ENCODE results near the gene TTC22. TPM values are rescaled to one million over a fixed set of nuclear protein-coding genes. Genes with fewer than 3 reads are reported as not detected.

TTC22 gene
- total RNA-seq, 1 donor from 2014 or later: 6.0 TPM

- ATAC-seq (ENCODE audit: low read depth) (no peak), DNase-seq (no peak)
- CTCF ChIA-PET: no interaction called here
- no peak for TF ChIP-seq CTCF (IDR thresholded peaks at IDR 0.05)
- Mint-ChIP-seq H3K9me3 (no peaks in the 10 kb centered on the region), H3K4me3 (no peak overlapping the region), H3K36me3 (ENCODE audit: low read depth) (no peaks in the 10 kb centered on the region), H3K27me3 (no peaks in the 10 kb centered on the region), H3K27ac (no peak overlapping the region), H3K4me1 (peaks cover 15% of the 10 kb centered on the region)
- POLR2A ChIA-PET: no interaction called here
- intact Hi-C loops (cut with micrococcal nuclease): no loop called here
Observed at GRCh38 chr1:54804471-54805132, 3.5 kb upstream of the TTC22 start.

GRCh38 chr1:54803761-54804470 lies 2.8 kb upstream of the TTC22 start:
- TF ChIP-seq CTCF (IDR thresholded peaks at IDR 0.05): no peak
- Mint-ChIP-seq H3K4me1 (peaks cover 22% of the 10 kb centered on the region), H3K27ac (no peak overlapping the region), H3K9me3 (no peaks in the 10 kb centered on the region), H3K36me3 (ENCODE audit: low read depth) (no peaks in the 10 kb centered on the region), H3K27me3 (no peaks in the 10 kb centered on the region), H3K4me3 (no peak overlapping the region)
- intact Hi-C loops (cut with micrococcal nuclease): no loop called here
- no peak for ATAC-seq (ENCODE audit: low read depth)
- CTCF ChIA-PET: no interaction called here
- no peak for DNase-seq
- POLR2A ChIA-PET: no interaction called here

GRCh38 chr1:54800041-54800898 lies 853 bp downstream of the TTC22 start:
- peak overlapping the region; percentile 18 for H3K27ac Mint-ChIP-seq
- ChIA-PET CTCF (interaction anchor here (0.7 to 2.4 kb wide), 12 partner anchors 8 to 855 kb away, joined by 3 to 10 read pairs (median 4); partner anchors contain the start of genes DHCR24, IFT25 and TTC4), POLR2A (interaction anchor here (1.1 to 1.6 kb wide), 2 partner anchors 84 to 393 kb away, joined by 3 to 15 read pairs; partner anchors contain the start of gene TTC4)
- H3K9me3 Mint-ChIP-seq: no peaks in the 10 kb centered on the region
- peaks cover 3% of the 10 kb centered on the region for H3K36me3 Mint-ChIP-seq (ENCODE audit: low read depth)
- intact Hi-C loops (cut with micrococcal nuclease): loop anchor here (2.0 kb wide), 2 partner anchors 87 to 393 kb away; partner anchors contain the start of genes DHCR24 and SSBP3
- H3K4me1 Mint-ChIP-seq: peaks cover 29% of the 10 kb centered on the region
- no peaks in the 10 kb centered on the region for H3K27me3 Mint-ChIP-seq
- ATAC-seq (ENCODE audit: low read depth) (no peak), DNase-seq (no peak)
- no peak for TF ChIP-seq CTCF (IDR thresholded peaks at IDR 0.05)
- H3K4me3 Mint-ChIP-seq: peak overlapping the region; percentile 90

- Mint-ChIP-seq H3K9me3 (no peaks in the 10 kb centered on the region), H3K27me3 (no peaks in the 10 kb centered on the region), H3K27ac (peak overlapping the region; percentile 30), H3K4me1 (peaks cover 29% of the 10 kb centered on the region), H3K36me3 (ENCODE audit: low read depth) (peaks cover 6% of the 10 kb centered on the region), H3K4me3 (peak overlapping the region; percentile 78)
- ATAC-seq (ENCODE audit: low read depth) (no peak), DNase-seq (no peak)
- ChIA-PET CTCF (no interaction called here), POLR2A (interaction anchor here (0.6 kb wide), 1 partner anchor 392 kb away, joined by 5 read pairs; no protein-coding TSS in a partner anchor)
- intact Hi-C loops (cut with micrococcal nuclease): no loop called here
- no peak for TF ChIP-seq CTCF (IDR thresholded peaks at IDR 0.05)
Observed at GRCh38 chr1:54798769-54799641, 2.1 kb downstream of the TTC22 start.
